ENCODE measurements around the gene ZNF692. TPM values are rescaled to one million over a fixed set of nuclear protein-coding genes. Genes with fewer than 3 reads are reported as not detected.

ZNF692 gene
- total RNA-seq, 1 experiment from 2014 or later, result 40.1 TPM

- Histone ChIP-seq H3K79me2 (ENCODE audit: insufficient read depth, low read length) (no peaks in the 10 kb centered on the region), H2BK15ac (ENCODE audit: low read depth, low read length) (no peak overlapping the region), H2BK5ac (ENCODE audit: insufficient read length, low read length) (no peak overlapping the region), H3K9ac (ENCODE audit: extremely low read depth, insufficient read length, low read length) (no peak overlapping the region), H4K20me1 (ENCODE audit: control insufficient read depth, insufficient read depth, insufficient read length) (no peaks in the 10 kb centered on the region), H2AK5ac (ENCODE audit: insufficient read length, low read length) (no peak overlapping the region), H4K91ac (ENCODE audit: insufficient read length, low read depth, low read length) (no peak overlapping the region), H2BK12ac (ENCODE audit: insufficient read length, low read depth, low read length) (no peak overlapping the region), H3K4me1 (ENCODE audit: insufficient read depth, low read length) (no peaks in the 10 kb centered on the region), H3T11ph (ENCODE audit: low read length) (no peak overlapping the region), H3K27ac (ENCODE audit: insufficient read length, low read depth, low read length) (no peak overlapping the region), H3K18ac (ENCODE audit: insufficient read length, low read depth, low read length) (no peak overlapping the region), H2BK120ac (ENCODE audit: low read depth, low read length, poor library complexity, severe bottlenecking) (no peak overlapping the region), H2BK20ac (ENCODE audit: low read depth, low read length, poor library complexity, severe bottlenecking) (no peak overlapping the region), H3K56ac (ENCODE audit: insufficient read length, low read depth, low read length) (no peak overlapping the region), H3K4ac (ENCODE audit: low read depth, low read length) (no peak overlapping the region), H3K14ac (ENCODE audit: insufficient read depth, low read length) (no peak overlapping the region), H3K27me3 (ENCODE audit: insufficient read depth, low read length) (no peaks in the 10 kb centered on the region), H3K23me2 (ENCODE audit: insufficient read length, low read depth, low read length, poor library complexity, severe bottlenecking) (no peaks in the 10 kb centered on the region), H3K79me1 (ENCODE audit: insufficient read depth, low read depth, low read length, poor library complexity, severe bottlenecking) (no peaks in the 10 kb centered on the region), H3K23ac (ENCODE audit: insufficient read length, low read depth, low read length) (no peak overlapping the region), H3K9me3 (ENCODE audit: control insufficient read depth, low read depth, low read length) (no peaks in the 10 kb centered on the region), H4K5ac (ENCODE audit: insufficient read length, low read depth, low read length) (no peak overlapping the region), H3K4me2 (ENCODE audit: insufficient read depth, insufficient read length, low read length) (no peak overlapping the region), H2AFZ (ENCODE audit: low read length) (no peak overlapping the region), H4K8ac (replicated peaks; ENCODE audit: insufficient read length, low read depth, low read length) (no peak overlapping the region)
- TF ChIP-seq CTCF (conservative IDR thresholded peaks at IDR 0.05), result no peak
- no peak overlapping the region for H3K4me3 Mint-ChIP-seq
- DNase-seq, result no peak
- WGBS (ENCODE audit: extremely low coverage, insufficient read length, low lambda C conversion rate), result no CpG with 5 or more reads among the region's 76 CpGs
- no peaks in the 10 kb centered on the region for H3K27me3 Mint-ChIP-seq (ENCODE audit: low read depth)
- H3K27ac Mint-ChIP-seq, result no peak overlapping the region
- peaks cover 20 to 53% (median 30%) of the 10 kb centered on the region in 3 experiments; a peak in 6 of 7 replicates for H3K36me3 Mint-ChIP-seq (ENCODE audit: insufficient read depth in 1 of 3, low read depth in 3 of 3)
- H3K4me1 Mint-ChIP-seq, result no peaks in the 10 kb centered on the region; a peak in 1 of 4 replicates
- H3K9me3 Mint-ChIP-seq, result no peaks in the 10 kb centered on the region
Measured at GRCh38 chr1:248847181-248847955, 11.5 kb downstream of the ZNF692 start.

All from H9 (cell line).